Nephron (organoid): Measurements from ENCODE around the gene ZNF407.

Source experiments
- H3K27ac Mint-ChIP-seq, 3 experiments: 2 replicates each; pipeline ENCODE4 v1.8.0; 2020; ENCODE audit warnings: mixed read lengths in 3 of 3, mild to moderate bottlenecking in 2 of 3, moderate library complexity in 1 of 3
- H3K27me3 Mint-ChIP-seq: 2 replicates; pipeline ENCODE4 v1.8.0; 2021; ENCODE audit warnings: low read depth, mild to moderate bottlenecking, moderate library complexity, mixed read lengths
- H3K36me3 Mint-ChIP-seq: 2 replicates; pipeline ENCODE4 v1.8.0; 2020; ENCODE audit warnings: low read depth, mixed read lengths
- H3K4me1 Mint-ChIP-seq: 2 replicates; pipeline ENCODE4 v1.8.0; 2020; ENCODE audit warnings: mixed read lengths
- H3K4me3 Mint-ChIP-seq, 3 experiments: 2 replicates each; pipeline ENCODE4 v1.8.0; 2020; ENCODE audit warnings: mild to moderate bottlenecking in 3 of 3, mixed read lengths in 3 of 3, moderate library complexity in 2 of 3
- H3K9me3 Mint-ChIP-seq: 2 replicates; pipeline ENCODE4 v1.8.0; 2020; ENCODE audit warnings: mixed read lengths
- TF ChIP-seq, protein P1 (sequence below), 3 experiments: fragments of 200-600 bp; sonication (generic); IDR thresholded peaks; one replicate each; pipeline ENCODE4 v1.5.0; 2021; ENCODE audit warnings: antibody characterized with exemption in 3 of 3; ENCODE audit not compliant: unreplicated experiment in 3 of 3

The ZNF407 gene

DNA sequence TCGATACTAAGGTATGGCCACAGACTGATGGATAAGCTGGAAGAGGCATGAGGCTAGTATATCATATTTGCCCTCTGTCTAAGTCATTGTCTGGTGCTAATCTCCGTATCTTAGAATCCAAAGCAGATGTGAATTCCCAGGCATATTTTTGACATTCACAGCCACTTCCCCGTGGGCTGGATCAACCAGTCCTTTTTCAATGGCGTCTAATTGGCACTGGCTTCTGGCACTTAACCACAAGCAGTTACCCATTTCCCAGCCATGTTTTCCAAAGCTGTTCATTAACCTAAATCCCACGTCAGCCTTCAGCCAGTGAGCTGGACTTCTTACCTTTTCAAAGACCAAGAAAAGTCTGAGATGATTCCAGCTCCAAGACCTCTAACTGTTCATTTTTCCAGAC lies 20.7 kb upstream of the ZNF407 start:
- Mint-ChIP-seq H3K4me3 (no peak overlapping the region), H3K27ac (peak overlapping the region in 1 of 3 experiments; percentile 71), H3K27me3 (peaks cover 19% of the 10 kb centered on the region), H3K9me3 (peaks cover 3% of the 10 kb centered on the region), H3K36me3 (no peaks in the 10 kb centered on the region), H3K4me1 (peaks cover 7% of the 10 kb centered on the region)
- TF ChIP-seq, protein P1, sequence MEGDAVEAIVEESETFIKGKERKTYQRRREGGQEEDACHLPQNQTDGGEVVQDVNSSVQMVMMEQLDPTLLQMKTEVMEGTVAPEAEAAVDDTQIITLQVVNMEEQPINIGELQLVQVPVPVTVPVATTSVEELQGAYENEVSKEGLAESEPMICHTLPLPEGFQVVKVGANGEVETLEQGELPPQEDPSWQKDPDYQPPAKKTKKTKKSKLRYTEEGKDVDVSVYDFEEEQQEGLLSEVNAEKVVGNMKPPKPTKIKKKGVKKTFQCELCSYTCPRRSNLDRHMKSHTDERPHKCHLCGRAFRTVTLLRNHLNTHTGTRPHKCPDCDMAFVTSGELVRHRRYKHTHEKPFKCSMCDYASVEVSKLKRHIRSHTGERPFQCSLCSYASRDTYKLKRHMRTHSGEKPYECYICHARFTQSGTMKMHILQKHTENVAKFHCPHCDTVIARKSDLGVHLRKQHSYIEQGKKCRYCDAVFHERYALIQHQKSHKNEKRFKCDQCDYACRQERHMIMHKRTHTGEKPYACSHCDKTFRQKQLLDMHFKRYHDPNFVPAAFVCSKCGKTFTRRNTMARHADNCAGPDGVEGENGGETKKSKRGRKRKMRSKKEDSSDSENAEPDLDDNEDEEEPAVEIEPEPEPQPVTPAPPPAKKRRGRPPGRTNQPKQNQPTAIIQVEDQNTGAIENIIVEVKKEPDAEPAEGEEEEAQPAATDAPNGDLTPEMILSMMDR (IDR thresholded peaks at IDR 0.05; ENCODE audit: unreplicated experiment in 3 of 3) = no peak

DNA sequence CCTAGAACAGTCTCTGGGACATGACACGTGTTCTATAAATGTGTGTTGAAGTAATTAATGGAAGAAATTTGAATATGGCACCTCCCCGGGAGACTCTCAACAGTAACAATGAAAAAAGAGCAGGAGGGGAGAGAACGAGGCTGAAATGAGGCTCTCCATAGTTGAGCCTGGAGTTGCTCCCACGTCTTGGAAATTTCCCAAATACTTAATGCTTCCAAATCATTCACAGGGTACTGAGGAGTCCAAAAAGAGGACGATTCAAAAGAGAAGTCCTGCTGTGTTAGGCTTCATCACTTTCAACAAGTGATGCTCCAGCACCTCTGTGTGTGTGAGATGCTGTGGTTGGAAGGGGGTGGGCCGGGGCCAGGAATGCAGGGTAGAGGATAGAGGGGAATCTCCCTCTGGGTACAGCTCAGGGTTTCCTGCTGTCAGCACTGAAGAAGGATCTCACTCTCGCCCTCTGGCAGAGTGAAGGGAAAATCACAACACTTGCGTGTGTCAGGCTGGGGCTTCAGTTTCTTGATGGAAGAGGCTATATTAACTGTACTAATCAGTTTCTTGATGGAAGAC lies 18.1 kb upstream of the ZNF407 start:
- no peaks in the 10 kb centered on the region for H3K36me3 Mint-ChIP-seq

DNA sequence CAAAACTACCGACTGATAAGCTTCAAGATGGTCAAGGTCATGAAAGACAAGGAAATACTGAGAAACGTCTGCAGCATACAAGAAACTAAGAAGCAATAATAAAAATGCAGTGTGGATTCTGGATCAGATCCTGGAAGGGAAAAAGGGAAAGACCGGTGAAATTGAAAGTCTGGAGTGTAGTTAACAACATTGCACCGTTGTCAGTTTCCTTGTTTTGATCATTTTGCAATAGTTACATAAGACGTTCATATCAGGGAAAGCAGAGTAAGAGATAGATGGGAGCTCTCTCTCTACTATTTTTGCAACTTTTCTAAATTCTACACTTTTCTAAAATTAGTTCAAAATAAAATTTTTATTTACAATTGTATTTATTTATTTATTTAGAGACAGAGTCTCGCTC lies 15.0 kb upstream of the ZNF407 start:
- Mint-ChIP-seq H3K4me3 (no peak overlapping the region), H3K9me3 (no peaks in the 10 kb centered on the region)
- TF ChIP-seq, protein P1 (IDR thresholded peaks at IDR 0.05; ENCODE audit: unreplicated experiment in 3 of 3) = no peak

More for the DNA sequence above, 18.1 kb upstream of the ZNF407 start:
- H3K27ac Mint-ChIP-seq = peak overlapping the region in 2 of 3 experiments; percentile 41 to 86
- H3K27me3 Mint-ChIP-seq = peaks cover 17% of the 10 kb centered on the region
- TF ChIP-seq, protein P1 (IDR thresholded peaks at IDR 0.05; ENCODE audit: unreplicated experiment in 3 of 3) = no peak
- H3K4me3 Mint-ChIP-seq = no peak overlapping the region
- peaks cover 7% of the 10 kb centered on the region for H3K4me1 Mint-ChIP-seq
- H3K9me3 Mint-ChIP-seq = no peaks in the 10 kb centered on the region

DNA sequence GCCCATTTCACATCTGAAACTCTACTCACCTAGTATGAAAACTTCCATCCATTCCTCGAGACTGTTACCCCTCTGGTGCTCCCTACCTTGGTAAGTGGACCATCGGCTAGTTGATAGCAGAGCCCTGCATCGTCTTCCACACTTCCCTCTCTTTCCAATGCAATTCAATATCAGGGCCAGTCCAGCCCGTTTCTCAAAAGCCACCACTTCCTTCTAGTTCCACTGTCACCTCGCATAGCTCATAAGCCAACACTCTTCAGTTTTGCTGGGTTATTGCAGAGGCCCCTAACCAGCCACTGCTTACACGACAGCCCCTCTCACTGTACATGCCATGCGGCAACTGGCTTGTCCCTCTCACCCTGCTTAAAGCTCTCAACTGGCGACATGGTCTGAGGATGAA lies 10.2 kb upstream of the ZNF407 start:
- Mint-ChIP-seq H3K4me1 (no peaks in the 10 kb centered on the region), H3K4me3 (no peak overlapping the region), H3K36me3 (no peaks in the 10 kb centered on the region), H3K9me3 (no peaks in the 10 kb centered on the region), H3K27me3 (peaks cover 17% of the 10 kb centered on the region), H3K27ac (no peak overlapping the region)
- TF ChIP-seq, protein P1 (IDR thresholded peaks at IDR 0.05; ENCODE audit: unreplicated experiment in 3 of 3) = no peak

More for the DNA sequence above, 15.0 kb upstream of the ZNF407 start:
- Mint-ChIP-seq H3K27me3 (peaks cover 20% of the 10 kb centered on the region), H3K36me3 (no peaks in the 10 kb centered on the region), H3K4me1 (peaks cover 7% of the 10 kb centered on the region), H3K27ac (no peak overlapping the region)

DNA sequence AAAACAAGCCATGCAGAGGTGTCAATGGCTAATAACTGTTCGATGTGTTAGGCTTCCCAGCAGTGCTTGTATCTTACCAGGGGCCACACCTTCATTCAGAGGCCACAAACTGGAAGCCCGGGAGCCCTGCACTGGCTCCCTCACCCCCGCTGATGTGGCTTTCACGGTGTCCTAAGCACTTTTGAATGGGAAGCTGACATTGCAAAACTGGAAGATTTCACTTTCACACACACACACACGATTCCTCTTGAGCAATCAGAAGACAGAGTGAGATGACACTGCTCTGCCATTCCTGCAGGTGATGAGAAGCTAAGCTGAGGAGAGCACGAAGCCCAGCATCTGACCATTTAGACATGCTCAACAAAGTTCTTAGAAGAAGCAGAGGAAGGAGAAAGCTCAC lies 8.6 kb upstream of the ZNF407 start:
- no peaks in the 10 kb centered on the region for H3K4me1 Mint-ChIP-seq
- peaks cover 12% of the 10 kb centered on the region for H3K36me3 Mint-ChIP-seq
- no peaks in the 10 kb centered on the region for H3K9me3 Mint-ChIP-seq
- no peak overlapping the region for H3K4me3 Mint-ChIP-seq
- TF ChIP-seq, protein P1 (IDR thresholded peaks at IDR 0.05; ENCODE audit: unreplicated experiment in 3 of 3) = no peak
- no peak overlapping the region for H3K27ac Mint-ChIP-seq
- peaks cover 17% of the 10 kb centered on the region for H3K27me3 Mint-ChIP-seq

DNA sequence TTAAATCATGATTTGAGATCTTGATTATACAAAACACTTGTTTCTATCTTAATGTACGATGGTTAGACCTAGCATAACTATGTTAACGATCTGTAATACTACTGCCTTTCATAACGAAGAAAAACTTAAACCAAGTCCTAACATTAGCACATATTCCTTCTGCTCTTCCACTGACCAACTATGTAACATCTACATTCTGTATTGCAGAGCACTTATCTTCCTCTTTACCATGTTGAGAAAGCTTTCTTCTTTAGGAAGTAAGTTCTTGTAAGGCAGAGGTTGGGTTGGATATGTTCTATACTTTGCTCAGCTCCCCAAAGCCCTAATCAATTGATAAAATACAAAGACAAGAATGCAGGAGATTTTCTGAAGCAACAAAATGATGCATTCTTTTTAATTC lies 7.9 kb upstream of the ZNF407 start:
- H3K27ac Mint-ChIP-seq = no peak overlapping the region
- H3K4me1 Mint-ChIP-seq = peaks cover 4% of the 10 kb centered on the region
- no peak overlapping the region for H3K4me3 Mint-ChIP-seq
- TF ChIP-seq, protein P1 (IDR thresholded peaks at IDR 0.05; ENCODE audit: unreplicated experiment in 3 of 3) = no peak
- peaks cover 17% of the 10 kb centered on the region for H3K27me3 Mint-ChIP-seq
- H3K36me3 Mint-ChIP-seq = peaks cover 16% of the 10 kb centered on the region
- no peaks in the 10 kb centered on the region for H3K9me3 Mint-ChIP-seq
